22Rv1 (cell line): ENCODE data around the gene FAM184B.

Experiments
- CTCF ChIP-seq: fragments of 450-650 bp; IDR thresholded peaks from 2 replicates; pipeline ENCODE4 v1.5.1; 2017; ENCODE audit warnings: mild to moderate bottlenecking
- ZFX ChIP-seq: fragments of 450-650 bp; IDR thresholded peaks from 2 replicates; pipeline ENCODE4 v1.6.1; 2017; ENCODE audit warnings: antibody characterized with exemption, borderline replicate concordance

GRCh38 chr4:17618926-17619325 lies 162.5 kb downstream of the FAM184B start:
- TF ChIP-seq CTCF: no peak
- no peak for TF ChIP-seq ZFX
